Mesenchymal stem cell (in vitro differentiated cells and primary cell): Measurements from ENCODE around the gene COL25A1.

Experiments
- DNase-seq: peaks from one replicate; pipeline ENCODE4 v3.0.0-alpha.2; 2013
- H2AFZ ChIP-seq: one replicate; pipeline ENCODE4 v1.6.1; 2013; ENCODE audit warnings: low read depth, mild to moderate bottlenecking, control low read depth, inconsistent platforms, low read length, moderate library complexity
- H2AK5ac ChIP-seq: 2 replicates; pipeline ENCODE4 v1.6.1; 2013; ENCODE audit warnings: low read length, moderate library complexity, mild to moderate bottlenecking, inconsistent platforms; ENCODE audit not compliant: severe bottlenecking
- H2BK120ac ChIP-seq: one replicate; pipeline ENCODE4 v1.6.1; 2013; ENCODE audit warnings: low read depth, mild to moderate bottlenecking, inconsistent platforms, low read length, moderate library complexity
- H2BK12ac ChIP-seq, 2 experiments: one replicate each; pipeline ENCODE4 v1.6.1; 2013; ENCODE audit warnings: inconsistent platforms in 2 of 2, low read length in 2 of 2, mild to moderate bottlenecking in 2 of 2, moderate library complexity in 2 of 2, control low read depth in 1 of 2
- H2BK15ac ChIP-seq: one replicate; pipeline ENCODE4 v1.6.1; 2013; ENCODE audit warnings: mild to moderate bottlenecking, low read depth, inconsistent platforms; ENCODE audit not compliant: poor library complexity, severe bottlenecking
- H2BK5ac ChIP-seq: 2 replicates; pipeline ENCODE4 v1.6.1; 2013; ENCODE audit warnings: low read depth, mild to moderate bottlenecking, low read length, control low read depth, inconsistent platforms; ENCODE audit not compliant: poor library complexity, severe bottlenecking
- H3K14ac ChIP-seq, 2 experiments: one replicate each; pipeline ENCODE4 v1.6.1; 2013; ENCODE audit warnings: inconsistent platforms in 2 of 2, low read length in 2 of 2, control low read depth in 1 of 2, mild to moderate bottlenecking in 1 of 2, moderate library complexity in 1 of 2
- H3K18ac ChIP-seq, 2 experiments: one replicate each; pipeline ENCODE4 v1.6.1; 2013; ENCODE audit warnings: inconsistent platforms in 2 of 2, low read length in 2 of 2, control low read depth in 1 of 2, low read depth in 1 of 2, mild to moderate bottlenecking in 1 of 2
- H3K23ac ChIP-seq, 2 experiments: one replicate each; pipeline ENCODE4 v1.6.1; 2013; ENCODE audit warnings: inconsistent platforms in 2 of 2, low read length in 2 of 2, mild to moderate bottlenecking in 2 of 2, moderate library complexity in 2 of 2, control low read depth in 1 of 2
- H3K27ac ChIP-seq: 2 replicates; pipeline ENCODE4 v1.5.1; 2013; ENCODE audit warnings: mild to moderate bottlenecking, moderate library complexity, low read length, control low read depth, inconsistent platforms; ENCODE audit not compliant: poor library complexity, severe bottlenecking
- H3K27me3 ChIP-seq, 2 experiments: 2 replicates each; pipeline versions ENCODE4 v1.6.1 to v1.7.0; 2013; ENCODE audit warnings: low read length in 2 of 2, mild to moderate bottlenecking in 2 of 2, moderate library complexity in 2 of 2, control low read depth in 1 of 2, inconsistent platforms in 1 of 2; ENCODE audit not compliant: control insufficient read depth in 1 of 2, insufficient read depth in 1 of 2
- H3K36me3 ChIP-seq, 2 experiments: 2 replicates each; pipeline versions ENCODE4 v1.6.1 to v1.7.0; 2013; ENCODE audit warnings: low read length in 2 of 2, control low read depth in 1 of 2, inconsistent platforms in 1 of 2, low read depth in 1 of 2, mild to moderate bottlenecking in 1 of 2; ENCODE audit not compliant: insufficient read depth in 2 of 2, control insufficient read depth in 1 of 2
- H3K4ac ChIP-seq, 2 experiments: one replicate each; pipeline ENCODE4 v1.6.1; 2013; ENCODE audit warnings: inconsistent platforms in 2 of 2, low read length in 2 of 2, mild to moderate bottlenecking in 2 of 2, moderate library complexity in 2 of 2, control low read depth in 1 of 2, low read depth in 1 of 2
- H3K4me1 ChIP-seq: 2 replicates; pipeline ENCODE4 v1.6.1; 2013; ENCODE audit warnings: low read depth, low read length, control low read depth; ENCODE audit not compliant: control insufficient read depth, insufficient read depth
- H3K4me2 ChIP-seq: 2 replicates; pipeline ENCODE4 v1.6.1; 2013; ENCODE audit warnings: low read length, mild to moderate bottlenecking, inconsistent platforms; ENCODE audit not compliant: poor library complexity, severe bottlenecking
- H3K4me3 ChIP-seq, 2 experiments: 2 replicates each; pipeline versions ENCODE4 v1.5.1 to v1.7.0; 2013; ENCODE audit warnings: low read length in 2 of 2, mild to moderate bottlenecking in 2 of 2, control low read depth in 1 of 2, low read depth in 1 of 2; ENCODE audit not compliant: insufficient read depth in 1 of 2
- H3K79me1 ChIP-seq: replicated peaks from 2 replicates; pipeline ENCODE4 v1.6.1; 2013; ENCODE audit warnings: mild to moderate bottlenecking, control low read depth, low read length, inconsistent platforms; ENCODE audit not compliant: poor library complexity, severe bottlenecking
- H3K9ac ChIP-seq: 2 replicates; pipeline ENCODE4 v1.7.0; 2013; ENCODE audit warnings: mild to moderate bottlenecking, low read length, moderate library complexity
- H3K9me3 ChIP-seq: 2 replicates; pipeline ENCODE4 v1.7.0; 2013; ENCODE audit warnings: mild to moderate bottlenecking, low read length; ENCODE audit not compliant: control insufficient read depth
- H4K8ac ChIP-seq: one replicate; pipeline ENCODE4 v1.6.1; 2013; ENCODE audit warnings: inconsistent platforms, mild to moderate bottlenecking, low read length, moderate library complexity
- H4K91ac ChIP-seq: one replicate; pipeline ENCODE4 v1.6.1; 2013; ENCODE audit warnings: mild to moderate bottlenecking, low read length, inconsistent platforms
- WGBS: methylation state at CpG from one replicate; pipeline ENCODE4 v1.1.7; 2013; ENCODE audit warnings: mixed read lengths; 5-methylcytosine and 5-hydroxymethylcytosine counted together

Gene COL25A1

DNA sequence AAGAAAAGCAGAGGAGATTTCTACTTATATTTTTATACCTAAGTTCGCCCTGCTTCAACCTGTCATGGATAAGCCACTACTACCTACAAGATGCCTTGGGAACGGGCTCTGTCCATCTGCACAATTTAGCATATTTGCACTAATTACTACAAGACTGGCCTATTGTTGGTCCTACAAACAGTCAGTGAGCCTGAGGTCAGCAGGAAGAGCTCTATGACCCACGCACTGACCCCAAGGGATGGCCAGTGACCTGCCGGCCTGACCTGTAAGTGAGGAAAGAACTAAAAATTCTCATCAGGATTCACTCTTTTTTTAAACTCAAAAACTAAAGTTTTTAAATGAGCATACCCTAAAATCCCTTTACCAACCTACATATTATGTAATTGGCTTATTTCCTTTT lies 142.0 kb downstream of the COL25A1 start:
- Histone ChIP-seq H3K9me3 (no peaks in the 10 kb centered on the region), H3K79me1 (no peaks in the 10 kb centered on the region), H3K23ac (no peak overlapping the region), H4K91ac (no peak overlapping the region), H3K27me3 (no peaks in the 10 kb centered on the region), H3K4me3 (no peak overlapping the region), H3K9ac (no peak overlapping the region), H3K4me1 (no peaks in the 10 kb centered on the region), H2BK120ac (no peak overlapping the region), H2AK5ac (no peak overlapping the region), H3K4ac (no peak overlapping the region), H3K18ac (no peak overlapping the region), H3K36me3 (no peaks in the 10 kb centered on the region), H3K4me2 (no peak overlapping the region), H3K27ac (no peak overlapping the region), H3K14ac (no peak overlapping the region), H2BK15ac (no peak overlapping the region), H4K8ac (peak overlapping the region; percentile 84), H2AFZ (no peak overlapping the region), H2BK5ac (no peak overlapping the region), H2BK12ac (no peak overlapping the region)
- DNase-seq: no peak
- 67% methylated on average over 4 of the region's 4 CpGs for WGBS

DNA sequence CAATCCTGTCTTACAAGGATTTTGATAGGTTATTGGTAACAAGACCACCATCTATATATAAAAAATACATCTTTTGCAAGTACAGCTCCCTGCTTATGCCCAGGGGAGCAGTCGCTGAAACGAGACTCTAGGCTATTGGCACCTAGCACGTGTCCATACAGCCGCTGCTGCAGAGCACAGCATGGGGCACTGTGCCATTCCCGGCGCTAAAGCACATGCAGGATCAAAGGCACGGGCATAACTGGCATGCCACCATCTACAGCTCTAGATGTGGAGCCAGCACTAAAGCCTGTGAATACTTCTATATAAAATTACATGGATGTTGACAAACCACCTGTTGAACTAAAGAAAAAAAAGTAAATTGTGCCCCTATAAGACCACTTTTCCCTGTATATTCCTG lies 144.8 kb downstream of the COL25A1 start:
- Histone ChIP-seq H4K91ac (no peak overlapping the region), H3K18ac (no peak overlapping the region), H3K9ac (no peak overlapping the region), H2BK15ac (no peak overlapping the region), H3K4ac (no peak overlapping the region), H2AFZ (no peak overlapping the region), H2BK12ac (no peak overlapping the region), H3K14ac (no peak overlapping the region), H3K27ac (no peak overlapping the region), H3K36me3 (no peaks in the 10 kb centered on the region), H3K23ac (no peak overlapping the region), H2BK5ac (no peak overlapping the region), H2BK120ac (no peak overlapping the region), H3K4me2 (no peak overlapping the region), H2AK5ac (no peak overlapping the region), H3K27me3 (no peaks in the 10 kb centered on the region), H3K9me3 (no peaks in the 10 kb centered on the region), H3K79me1 (no peaks in the 10 kb centered on the region), H3K4me3 (no peak overlapping the region), H4K8ac (no peak overlapping the region), H3K4me1 (no peaks in the 10 kb centered on the region)
- DNase-seq: no peak
- WGBS: 95% methylated on average over 6 of the region's 7 CpGs

DNA sequence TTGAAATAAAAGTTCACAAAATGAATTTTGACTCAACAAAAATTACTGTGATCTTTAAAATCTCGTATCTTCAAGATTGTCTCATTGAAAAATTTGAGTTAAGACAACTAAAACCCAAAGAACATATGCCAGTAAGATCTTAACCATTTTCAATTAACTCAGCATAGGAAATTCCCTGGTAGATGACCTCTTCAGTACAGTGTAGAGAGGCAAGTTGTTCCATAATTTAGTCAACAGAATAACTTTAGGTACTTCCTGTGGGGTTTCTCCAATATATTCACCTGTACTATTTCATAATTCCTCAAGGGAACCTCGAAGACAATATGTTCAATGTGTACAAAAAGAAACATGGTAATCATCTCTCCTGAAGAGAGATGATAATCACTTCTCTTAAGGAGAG lies 145.3 kb downstream of the COL25A1 start:
- no peaks in the 10 kb centered on the region for H3K27me3 ChIP-seq

DNA sequence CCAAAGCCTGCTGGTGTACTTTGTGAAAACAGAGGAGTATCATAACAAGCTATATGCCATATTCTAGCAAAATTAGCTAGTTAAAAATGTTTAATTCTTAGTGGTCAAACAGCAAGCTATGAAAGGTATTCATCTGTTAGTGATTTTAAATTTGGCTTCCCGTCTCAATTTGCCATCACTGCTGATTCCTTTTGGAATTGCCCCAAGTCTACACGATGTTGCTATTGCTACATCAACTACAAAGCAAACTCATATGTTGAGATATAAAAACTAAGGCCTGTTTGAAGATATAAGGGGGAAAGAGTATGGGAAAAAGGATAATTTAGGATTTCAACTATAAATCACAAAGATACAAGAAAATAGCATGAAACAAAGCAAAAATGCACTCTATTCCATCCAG lies 146.1 kb downstream of the COL25A1 start:
- Histone ChIP-seq H3K14ac (no peak overlapping the region), H3K27me3 (no peaks in the 10 kb centered on the region), H3K4me1 (no peaks in the 10 kb centered on the region), H4K91ac (no peak overlapping the region), H3K4ac (no peak overlapping the region), H3K79me1 (no peaks in the 10 kb centered on the region), H2BK12ac (no peak overlapping the region), H2AK5ac (no peak overlapping the region), H3K36me3 (no peaks in the 10 kb centered on the region), H3K4me3 (no peak overlapping the region), H3K18ac (no peak overlapping the region), H3K9ac (no peak overlapping the region), H3K23ac (no peak overlapping the region), H2AFZ (no peak overlapping the region), H3K9me3 (no peaks in the 10 kb centered on the region), H2BK120ac (no peak overlapping the region), H2BK5ac (no peak overlapping the region), H2BK15ac (no peak overlapping the region), H3K27ac (no peak overlapping the region), H4K8ac (no peak overlapping the region), H3K4me2 (no peak overlapping the region)
- 100% methylated on average over 1 of the region's 2 CpGs for WGBS
- no peak for DNase-seq

More for the DNA sequence above, 145.3 kb downstream of the COL25A1 start:
- Histone ChIP-seq H3K36me3 (no peaks in the 10 kb centered on the region), H2BK5ac (no peak overlapping the region), H2AFZ (no peak overlapping the region), H3K79me1 (no peaks in the 10 kb centered on the region), H4K8ac (no peak overlapping the region), H2BK15ac (no peak overlapping the region), H4K91ac (no peak overlapping the region), H3K14ac (no peak overlapping the region), H3K9ac (no peak overlapping the region), H3K4me2 (no peak overlapping the region), H2BK120ac (no peak overlapping the region), H3K4me3 (no peak overlapping the region), H3K23ac (no peak overlapping the region), H3K9me3 (no peaks in the 10 kb centered on the region), H3K4me1 (no peaks in the 10 kb centered on the region), H2BK12ac (no peak overlapping the region), H2AK5ac (no peak overlapping the region), H3K27ac (no peak overlapping the region), H3K18ac (no peak overlapping the region), H3K4ac (no peak overlapping the region)
- WGBS: 100% methylated on average over 1 of the region's 2 CpGs
- DNase-seq: no peak
